OCI-LY3 (cell line): ENCODE results near the gene NTRK2.

Experiments
- H2AFZ ChIP-seq: fragments of 200-600, 300-600 bp; shearing (Covaris generic); 2 replicates; pipeline ENCODE4 v1.6.0; 2014; ENCODE audit warnings: antibody characterized with exemption, low read depth, low read length
- H3K27ac ChIP-seq: fragments of 200-600, 300-600 bp; sonication (generic); 2 replicates; pipeline ENCODE4 v1.5.1; 2014; ENCODE audit warnings: mild to moderate bottlenecking, low read length, moderate library complexity, mixed read lengths
- H3K27me3 ChIP-seq: fragments of 200-600, 300-600 bp; sonication (generic); 2 replicates; pipeline ENCODE4 v1.6.1; 2014; ENCODE audit warnings: low read depth, low read length, mixed read lengths
- H3K36me3 ChIP-seq: fragments of 200-600, 300-600 bp; sonication (generic); replicated peaks from 2 replicates; pipeline ENCODE3; 2014; ENCODE audit warnings: low read depth, low read length, mixed read lengths
- H3K4me1 ChIP-seq: fragments of 300-600, 200-600 bp; sonication (generic); 2 replicates; pipeline ENCODE4 v1.6.1; 2014; ENCODE audit warnings: low read length, mixed read lengths
- H3K4me2 ChIP-seq: fragments of 200-600, 300-600 bp; sonication (generic); 2 replicates; pipeline ENCODE4 v1.6.1; 2014; ENCODE audit warnings: low read length, mixed read lengths
- H3K4me3 ChIP-seq: fragments of 300-600, 200-600 bp; sonication (generic); 2 replicates; pipeline ENCODE4 v1.5.1; 2014; ENCODE audit warnings: antibody characterized with exemption, mild to moderate bottlenecking, low read length, moderate library complexity
- H3K79me2 ChIP-seq: fragments of 300-600, 200-600 bp; shearing (Covaris generic); 2 replicates; pipeline ENCODE4 v1.6.1; 2014; ENCODE audit warnings: mild to moderate bottlenecking, low read length, mixed read lengths
- H3K9ac ChIP-seq: fragments of 300-600, 200-600 bp; shearing (Covaris generic); 2 replicates; pipeline ENCODE4 v1.6.0; 2014; ENCODE audit warnings: mild to moderate bottlenecking, low read length, moderate library complexity
- H3K9me3 ChIP-seq: fragments of 200-600, 300-600 bp; shearing (Covaris generic); 2 replicates; pipeline ENCODE4 v1.6.1; 2014; ENCODE audit warnings: low read length, mixed read lengths; ENCODE audit not compliant: insufficient read depth
- H4K20me1 ChIP-seq: fragments of 200-600, 300-600 bp; sonication (generic); 2 replicates; pipeline ENCODE4 v1.6.1; 2016; ENCODE audit warnings: low read length, mixed read lengths; ENCODE audit not compliant: insufficient read depth
- CTCF ChIP-seq: fragments of 200-600, 300-600 bp; sonication (generic); IDR thresholded peaks from 2 replicates; pipeline ENCODE4 v1.5.1; 2014; ENCODE audit warnings: antibody characterized with exemption, low read length, low read depth
- EZH2phosphoT487 ChIP-seq: fragments of 200-600 bp; shearing (Covaris generic); IDR thresholded peaks from 2 replicates; pipeline ENCODE4 v1.6.1; 2018; ENCODE audit warnings: antibody characterized with exemption, mixed run types, low read depth

Gene NTRK2

DNA sequence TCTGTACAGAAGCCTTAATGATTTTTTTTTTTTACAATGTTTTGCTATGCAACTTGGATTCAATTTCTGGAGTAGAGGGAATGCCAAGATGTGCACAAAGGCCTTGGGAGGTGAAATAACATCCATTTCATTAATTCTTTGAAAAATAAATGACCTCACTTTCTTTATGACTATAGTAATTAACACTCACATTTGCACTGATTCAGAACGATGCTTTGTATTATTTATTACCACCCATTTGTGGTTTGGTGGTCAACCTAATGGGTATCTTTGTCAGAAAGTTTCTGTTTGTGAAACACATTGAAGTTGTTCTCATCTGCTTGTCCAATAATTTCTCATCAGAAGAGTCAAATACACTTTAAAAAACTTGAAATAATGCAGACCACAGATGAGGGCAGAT, 169.3 kb downstream of the NTRK2 start:
- TF ChIP-seq CTCF (no peak), EZH2phosphoT487 (no peak)
- no peaks in the 10 kb centered on the region for H3K27me3 ChIP-seq
- no peak overlapping the region for H3K4me2 ChIP-seq
- H3K36me3 ChIP-seq: no peaks in the 10 kb centered on the region
- no peaks in the 10 kb centered on the region for H3K79me2 ChIP-seq
- H3K27ac ChIP-seq: no peak overlapping the region
- H4K20me1 ChIP-seq: no peaks in the 10 kb centered on the region
- no peak overlapping the region for H3K9ac ChIP-seq
- H3K9me3 ChIP-seq: no peaks in the 10 kb centered on the region
- H2AFZ ChIP-seq: no peak overlapping the region
- peaks cover 3% of the 10 kb centered on the region for H3K4me1 ChIP-seq
- H3K4me3 ChIP-seq: no peak overlapping the region

DNA sequence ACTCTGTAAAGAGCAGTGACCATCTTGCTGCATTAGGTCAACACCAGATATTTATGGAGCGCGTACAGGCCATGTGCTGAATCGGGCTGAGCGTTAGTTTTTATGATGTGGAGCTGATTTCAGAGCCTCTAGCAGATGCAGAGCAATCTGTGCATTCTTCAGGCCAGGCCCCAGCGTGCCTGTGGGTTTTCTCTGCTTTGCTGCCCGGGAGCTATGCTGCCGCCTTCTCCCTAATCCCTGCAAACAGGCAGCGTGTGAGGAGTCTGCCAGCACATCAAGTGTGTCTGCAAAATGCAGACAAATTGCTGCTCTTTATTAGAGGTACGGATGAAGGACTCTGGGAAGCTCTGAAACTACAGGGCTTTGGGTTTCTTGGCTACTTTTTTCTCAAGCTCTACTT, 170.0 kb downstream of the NTRK2 start:
- TF ChIP-seq EZH2phosphoT487: no peak
- no peak for TF ChIP-seq CTCF
- H4K20me1 ChIP-seq: no peaks in the 10 kb centered on the region
- H3K4me2 ChIP-seq: no peak overlapping the region
- no peaks in the 10 kb centered on the region for H3K9me3 ChIP-seq
- H3K4me1 ChIP-seq: peaks cover 10% of the 10 kb centered on the region
- no peaks in the 10 kb centered on the region for H3K79me2 ChIP-seq
- H3K27ac ChIP-seq: no peak overlapping the region
- no peak overlapping the region for H3K9ac ChIP-seq
- H2AFZ ChIP-seq: no peak overlapping the region
- no peaks in the 10 kb centered on the region for H3K36me3 ChIP-seq
- H3K27me3 ChIP-seq: no peaks in the 10 kb centered on the region
- no peak overlapping the region for H3K4me3 ChIP-seq

GRCh38 chr9:84841931-84842330, 172.4 kb downstream of the NTRK2 start:
- H3K79me2 ChIP-seq: no peaks in the 10 kb centered on the region
- H4K20me1 ChIP-seq: no peaks in the 10 kb centered on the region
- no peaks in the 10 kb centered on the region for H3K27me3 ChIP-seq
- peaks cover 19% of the 10 kb centered on the region for H3K4me1 ChIP-seq
- TF ChIP-seq EZH2phosphoT487: no peak
- TF ChIP-seq CTCF: no peak
- H3K36me3 ChIP-seq: no peaks in the 10 kb centered on the region
- no peak overlapping the region for H3K4me2 ChIP-seq
- H2AFZ ChIP-seq: no peak overlapping the region
- H3K27ac ChIP-seq: no peak overlapping the region
- H3K4me3 ChIP-seq: no peak overlapping the region
- H3K9ac ChIP-seq: no peak overlapping the region
- no peaks in the 10 kb centered on the region for H3K9me3 ChIP-seq

- no peak overlapping the region for H3K4me2 ChIP-seq
- no peak overlapping the region for H3K4me3 ChIP-seq
- no peaks in the 10 kb centered on the region for H3K79me2 ChIP-seq
- no peak overlapping the region for H2AFZ ChIP-seq
- H3K27ac ChIP-seq: no peak overlapping the region
- H3K27me3 ChIP-seq: no peaks in the 10 kb centered on the region
- no peak overlapping the region for H3K9ac ChIP-seq
- TF ChIP-seq EZH2phosphoT487 (no peak), CTCF (no peak)
- H3K9me3 ChIP-seq: no peaks in the 10 kb centered on the region
- no peaks in the 10 kb centered on the region for H4K20me1 ChIP-seq
- no peaks in the 10 kb centered on the region for H3K36me3 ChIP-seq
- peaks cover 19% of the 10 kb centered on the region for H3K4me1 ChIP-seq
These were observed 173.8 kb downstream of the NTRK2 start for GRCh38 chr9:84843175-84843824.
